HT-29 (cell line): ENCODE results near the gene ST3GAL6. TPM values are rescaled to one million over a fixed set of nuclear protein-coding genes. Genes with fewer than 3 reads are reported as not detected.

ENCODE experiments used
- DNase-seq: peaks from one replicate; pipeline ENCODE4 v3.0.0-alpha.2; 2015; ENCODE audit warnings: low spot score
- total RNA-seq: library from RNA; depleted of rRNA; stranded (reverse); fragments of >200 nt; shearing (Covaris generic); gene quantifications from 2 replicates; pipeline ENCODE4 v1.2.3, GENCODE V29; 2014

ST3GAL6 gene
- total RNA-seq, 1 experiment from 2014 or later, result 0.25 TPM

GRCh38 chr3:98740324-98740723 is 22.8 kb upstream of the ST3GAL6 start:
- no peak for DNase-seq

GRCh38 chr3:98741121-98741716 is 21.9 kb upstream of the ST3GAL6 start:
- DNase-seq, result no peak

GRCh38 chr3:98743071-98743470 is 20.1 kb upstream of the ST3GAL6 start:
- no peak for DNase-seq

- no peak for DNase-seq
Observed at GRCh38 chr3:98744283-98744682, 18.9 kb upstream of the ST3GAL6 start.

- no peak for DNase-seq
Observed at GRCh38 chr3:98745718-98746117, 17.4 kb upstream of the ST3GAL6 start.

GRCh38 chr3:98746122-98746521 is 17.0 kb upstream of the ST3GAL6 start:
- DNase-seq, result no peak

GRCh38 chr3:98746882-98747281 is 16.3 kb upstream of the ST3GAL6 start:
- DNase-seq, result no peak

GRCh38 chr3:98750276-98750919 is 12.7 kb upstream of the ST3GAL6 start:
- DNase-seq, result no peak

GRCh38 chr3:98754483-98754882 is 8.7 kb upstream of the ST3GAL6 start:
- DNase-seq, result no peak

- no peak for DNase-seq
Observed at GRCh38 chr3:98755601-98756000, 7.5 kb upstream of the ST3GAL6 start.

GRCh38 chr3:98759629-98760028 is 3.5 kb upstream of the ST3GAL6 start:
- no peak for DNase-seq

GRCh38 chr3:98761643-98762229 is 1.4 kb upstream of the ST3GAL6 start:
- no peak for DNase-seq

- no peak for DNase-seq
Observed at GRCh38 chr3:98763819-98764418, 779 bp downstream of the ST3GAL6 start.

GRCh38 chr3:98764472-98764884 is 1.3 kb downstream of the ST3GAL6 start:
- no peak for DNase-seq

GRCh38 chr3:98765721-98766120 is 2.6 kb downstream of the ST3GAL6 start:
- no peak for DNase-seq

- no peak for DNase-seq
Observed at GRCh38 chr3:98766924-98767323, 3.8 kb downstream of the ST3GAL6 start.

GRCh38 chr3:98768961-98769360 is 5.8 kb downstream of the ST3GAL6 start:
- no peak for DNase-seq

GRCh38 chr3:98769448-98769847 is 6.3 kb downstream of the ST3GAL6 start:
- DNase-seq, result no peak

GRCh38 chr3:98770261-98771039 is 7.3 kb downstream of the ST3GAL6 start:
- no peak for DNase-seq

- no peak for DNase-seq
Observed at GRCh38 chr3:98772022-98772421, 8.9 kb downstream of the ST3GAL6 start.

- no peak for DNase-seq
Observed at GRCh38 chr3:98775459-98776139, 12.5 kb downstream of the ST3GAL6 start.

GRCh38 chr3:98776140-98776493 is 13.0 kb downstream of the ST3GAL6 start:
- DNase-seq, result no peak
